ENCODE data around the gene PIR. TPM values are rescaled to one million over a fixed set of nuclear protein-coding genes. Genes with fewer than 3 reads are reported as not detected.

The PIR gene
- total RNA-seq, 1 experiment from 2014 or later = 29.7 TPM

GRCh38 chrX:15373976-15374375 is 119.2 kb downstream of the PIR start:
- Histone ChIP-seq H3K9ac (ENCODE audit: extremely low read depth, insufficient read length, low read length) (no peak overlapping the region), H3K23me2 (ENCODE audit: insufficient read length, low read depth, low read length, poor library complexity, severe bottlenecking) (no peaks in the 10 kb centered on the region), H4K5ac (ENCODE audit: insufficient read length, low read depth, low read length) (no peak overlapping the region), H2BK120ac (ENCODE audit: low read depth, low read length, poor library complexity, severe bottlenecking) (no peak overlapping the region), H4K8ac (replicated peaks; ENCODE audit: insufficient read length, low read depth, low read length) (no peak overlapping the region), H3K4me1 (ENCODE audit: insufficient read depth, low read length) (peaks cover 4% of the 10 kb centered on the region), H4K91ac (ENCODE audit: insufficient read length, low read depth, low read length) (no peak overlapping the region), H3K18ac (ENCODE audit: insufficient read length, low read depth, low read length) (no peak overlapping the region), H3K4me2 (ENCODE audit: insufficient read depth, insufficient read length, low read length) (no peak overlapping the region), H3T11ph (ENCODE audit: low read length) (no peak overlapping the region), H3K9me3 (ENCODE audit: control insufficient read depth, low read depth, low read length) (no peaks in the 10 kb centered on the region), H2BK12ac (ENCODE audit: insufficient read length, low read depth, low read length) (no peak overlapping the region), H2AK5ac (ENCODE audit: insufficient read length, low read length) (no peak overlapping the region), H2BK15ac (ENCODE audit: low read depth, low read length) (no peak overlapping the region), H2BK5ac (ENCODE audit: insufficient read length, low read length) (no peak overlapping the region), H3K27me3 (ENCODE audit: insufficient read depth, low read length) (no peaks in the 10 kb centered on the region), H3K27ac (ENCODE audit: insufficient read length, low read depth, low read length) (no peak overlapping the region), H4K20me1 (ENCODE audit: control insufficient read depth, insufficient read depth, insufficient read length) (no peaks in the 10 kb centered on the region), H3K4ac (ENCODE audit: low read depth, low read length) (no peak overlapping the region), H3K56ac (ENCODE audit: insufficient read length, low read depth, low read length) (no peak overlapping the region), H3K23ac (ENCODE audit: insufficient read length, low read depth, low read length) (no peak overlapping the region), H3K14ac (ENCODE audit: insufficient read depth, low read length) (no peak overlapping the region), H2BK20ac (ENCODE audit: low read depth, low read length, poor library complexity, severe bottlenecking) (no peak overlapping the region), H3K79me2 (ENCODE audit: insufficient read depth, low read length) (no peaks in the 10 kb centered on the region), H3K79me1 (ENCODE audit: insufficient read depth, low read depth, low read length, poor library complexity, severe bottlenecking) (no peaks in the 10 kb centered on the region), H2AFZ (ENCODE audit: low read length) (no peak overlapping the region)
- Mint-ChIP-seq H3K4me1 (peaks cover 8 to 12% of the 10 kb centered on the region in 2 experiments), H3K9me3 (peaks cover 0 to 3% of the 10 kb centered on the region in 2 experiments; a peak in 3 of 5 replicates), H3K4me3 (0 out of 5 replicates have a peak overlapping the region, but pooled peaks of 1 of the 2 experiments have one; percentile 0), H3K27ac (no peak overlapping the region), H3K27me3 (ENCODE audit: low read depth) (no peaks in the 10 kb centered on the region), H3K36me3 (ENCODE audit: insufficient read depth in 1 of 3, low read depth in 3 of 3) (peaks cover 0 to 5% (median 4%) of the 10 kb centered on the region in 3 experiments; a peak in 3 of 7 replicates)
- no peak for DNase-seq
- no peak for TF ChIP-seq CTCF (conservative IDR thresholded peaks at IDR 0.05)
- WGBS (ENCODE audit: extremely low coverage, insufficient read length, low lambda C conversion rate) = no CpG with 5 or more reads among the region's 3 CpGs

Measured in H9 (cell line).